ENCODE measurements around the gene BICDL2. TPM values are rescaled to one million over a fixed set of nuclear protein-coding genes. Genes with fewer than 3 reads are reported as not detected.
"Not testable (repeated sequence)": the region's sequence is repeated elsewhere in the genome, so short reads cannot be mapped to it uniquely, and the experiment has no call there.

The BICDL2 gene, protein sequence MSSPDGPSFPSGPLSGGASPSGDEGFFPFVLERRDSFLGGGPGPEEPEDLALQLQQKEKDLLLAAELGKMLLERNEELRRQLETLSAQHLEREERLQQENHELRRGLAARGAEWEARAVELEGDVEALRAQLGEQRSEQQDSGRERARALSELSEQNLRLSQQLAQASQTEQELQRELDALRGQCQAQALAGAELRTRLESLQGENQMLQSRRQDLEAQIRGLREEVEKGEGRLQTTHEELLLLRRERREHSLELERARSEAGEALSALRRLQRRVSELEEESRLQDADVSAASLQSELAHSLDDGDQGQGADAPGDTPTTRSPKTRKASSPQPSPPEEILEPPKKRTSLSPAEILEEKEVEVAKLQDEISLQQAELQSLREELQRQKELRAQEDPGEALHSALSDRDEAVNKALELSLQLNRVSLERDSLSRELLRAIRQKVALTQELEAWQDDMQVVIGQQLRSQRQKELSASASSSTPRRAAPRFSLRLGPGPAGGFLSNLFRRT
- polyA plus RNA-seq (ENCODE audit: insufficient read length in 4 of 4): 1 to 10 TPM; 1.5 to 6.9 (median 2.5) TPM

DNA sequence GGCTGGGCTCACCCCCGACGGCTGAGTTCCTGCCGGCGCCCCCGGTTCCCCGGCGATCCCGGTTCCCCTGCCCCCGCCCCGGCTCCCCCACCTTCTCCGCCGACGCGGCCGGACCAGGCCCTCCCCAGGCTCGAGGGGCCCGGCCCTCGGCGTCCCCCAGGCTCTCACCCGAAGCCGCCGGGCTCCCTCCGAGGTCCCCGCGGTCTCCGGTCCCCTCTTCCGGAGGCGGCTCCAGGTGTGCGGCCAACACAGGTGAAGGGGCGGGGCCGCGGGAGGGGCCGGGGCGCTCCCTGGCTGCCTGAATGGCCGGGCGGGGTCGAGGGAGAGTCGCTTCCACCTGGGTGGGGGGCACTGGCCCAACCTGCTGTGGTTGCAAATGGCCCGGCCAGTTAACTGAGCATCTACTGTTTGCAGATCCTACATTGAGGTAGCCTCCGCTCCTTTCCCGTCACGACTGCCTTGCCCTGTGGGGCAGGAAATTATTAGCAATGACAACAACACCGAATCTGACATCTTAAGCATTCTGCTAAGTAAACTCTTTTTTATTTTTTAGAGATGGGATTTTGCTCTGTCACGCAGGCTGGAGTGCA is at the start of gene BICDL2:
Gene BICDL2 (minus strand): TSS at position 219 of the 590 bp plus-strand sequence. CDS start 1,448 bp downstream, outside the sequence.
- DNase-seq (ENCODE audit: low read depth in 4 of 4, low spot score in 2 of 4): no peak

DNA sequence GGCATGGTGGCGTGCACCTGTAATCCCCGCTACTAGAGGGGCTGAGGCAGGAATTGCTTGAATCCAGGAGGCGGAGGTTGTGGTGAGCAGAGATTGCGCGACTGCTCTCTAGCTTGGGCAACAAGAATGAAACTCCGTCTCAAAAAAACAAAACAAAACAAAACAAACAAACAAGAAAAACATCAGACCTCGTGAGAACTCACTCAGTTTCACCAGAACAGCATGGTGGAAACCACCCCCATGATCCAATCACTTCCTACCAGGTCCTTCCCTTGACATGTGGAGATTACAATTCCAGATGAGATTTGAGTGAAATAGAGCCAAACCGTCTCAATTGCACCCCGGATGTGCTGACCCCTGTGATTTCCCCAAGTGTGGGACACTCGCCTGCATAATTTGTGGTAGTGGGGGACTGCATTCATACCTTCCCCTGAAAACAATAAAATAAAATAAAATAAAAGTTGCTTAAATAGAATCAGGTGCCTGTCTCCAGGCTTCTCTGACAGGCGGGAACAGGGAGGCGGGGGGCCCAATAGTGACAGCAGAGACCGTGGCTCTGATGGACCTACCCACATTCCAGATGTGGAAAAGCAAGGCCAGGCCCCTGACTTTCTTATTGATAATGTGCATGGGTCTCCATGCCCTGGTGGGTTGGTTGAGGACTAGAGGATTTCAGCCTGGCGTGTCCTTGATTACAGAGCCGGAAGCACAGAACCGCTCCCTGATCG is 49.3 kb upstream of the BICDL2 start:
- DNase-seq (ENCODE audit: low read depth in 4 of 4, low spot score in 2 of 4): no peak

- DNase-seq (ENCODE audit: low read depth in 4 of 4, low spot score in 2 of 4): no peak
These were observed 48.4 kb upstream of the BICDL2 start for GRCh38 chr16:3084969-3085670.

GRCh38 chr16:3084491-3084890 is 47.7 kb upstream of the BICDL2 start:
- no peak for DNase-seq (ENCODE audit: low read depth in 4 of 4, low spot score in 2 of 4)

DNA sequence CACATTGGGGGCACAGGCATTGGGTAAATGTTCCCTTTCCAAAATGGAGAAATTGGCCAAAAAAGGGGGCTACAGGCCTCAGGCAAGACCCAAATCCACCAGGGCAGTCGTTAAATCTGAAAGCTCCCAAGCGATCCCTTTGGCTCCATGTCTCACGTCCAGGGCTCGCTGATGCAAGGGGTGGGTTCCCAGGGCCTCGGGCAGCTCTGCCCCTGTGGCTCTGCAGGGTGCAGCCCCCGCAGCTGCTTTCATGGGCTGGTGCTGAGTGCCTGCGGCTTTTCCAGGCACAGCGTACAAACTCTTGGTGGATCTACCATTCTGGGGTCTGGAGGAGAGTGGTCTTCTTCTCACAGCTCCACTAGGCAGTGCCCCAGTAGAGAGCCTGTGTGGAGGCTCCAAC is 46.7 kb upstream of the BICDL2 start:
- not testable (repeated sequence) for DNase-seq (ENCODE audit: low read depth in 4 of 4, low spot score in 2 of 4)

DNA sequence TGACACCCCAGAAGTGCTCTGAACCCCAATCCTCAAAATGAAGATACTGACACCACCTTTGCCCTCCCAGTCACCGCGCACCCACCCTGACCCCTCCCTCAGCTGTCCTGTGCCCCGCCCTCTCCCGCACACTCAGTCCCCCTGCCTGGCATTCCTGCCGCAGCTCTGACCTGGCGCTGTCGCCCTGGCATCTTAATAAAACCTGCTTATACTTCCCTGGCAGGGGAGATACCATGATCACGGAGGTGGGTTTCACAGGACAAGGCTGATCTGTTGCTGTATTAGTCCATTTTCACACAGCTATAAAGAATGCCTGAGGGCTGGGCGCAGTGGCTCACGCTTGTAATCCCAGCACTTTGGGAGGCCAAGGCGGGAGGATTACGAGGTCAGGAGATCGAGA is 45.2 kb upstream of the BICDL2 start:
- DNase-seq (ENCODE audit: low read depth in 4 of 4, low spot score in 2 of 4): not testable (repeated sequence)

DNA sequence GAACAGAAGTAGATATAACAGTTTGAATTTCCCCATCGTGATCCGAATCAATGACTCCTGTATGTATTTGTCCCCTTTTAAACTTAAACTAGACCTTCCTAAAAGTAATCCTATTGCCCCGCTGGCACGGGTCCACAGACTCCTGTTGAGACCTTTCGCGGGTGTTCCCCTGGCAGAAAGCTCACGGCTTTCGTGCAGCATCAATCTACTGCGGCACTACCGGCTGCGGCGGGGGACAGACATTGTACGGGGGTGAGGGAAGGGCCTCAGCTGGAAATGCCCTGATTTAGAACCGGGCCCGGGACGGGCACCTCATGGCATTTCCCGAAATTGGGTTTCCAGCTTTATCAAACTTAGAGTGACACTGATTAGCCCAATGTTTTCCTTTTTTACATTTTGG is 43.3 kb upstream of the BICDL2 start:
- no peak for DNase-seq (ENCODE audit: low read depth in 4 of 4, low spot score in 2 of 4)

DNA sequence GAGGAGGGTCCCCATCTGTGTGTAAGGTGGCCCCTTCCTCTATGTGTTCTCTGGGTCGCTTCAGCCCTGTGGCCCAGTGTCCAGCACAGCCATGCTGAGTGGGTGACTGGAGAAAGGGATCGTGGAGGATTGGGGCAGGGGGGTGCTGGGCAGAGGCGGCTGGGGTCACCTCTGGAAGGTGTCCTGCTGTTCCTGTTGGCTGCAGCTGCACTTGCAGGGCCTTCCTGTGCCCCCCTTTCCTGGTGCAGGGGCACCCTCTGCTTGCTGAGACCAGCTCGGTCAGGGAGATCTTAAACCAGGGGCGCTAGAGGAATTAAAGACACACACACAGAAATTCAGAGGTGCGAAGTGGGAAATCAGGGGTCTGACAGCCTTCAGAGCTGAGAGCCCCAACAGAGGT is 39.8 kb upstream of the BICDL2 start:
- DNase-seq (ENCODE audit: low read depth in 4 of 4, low spot score in 2 of 4): no peak

DNA sequence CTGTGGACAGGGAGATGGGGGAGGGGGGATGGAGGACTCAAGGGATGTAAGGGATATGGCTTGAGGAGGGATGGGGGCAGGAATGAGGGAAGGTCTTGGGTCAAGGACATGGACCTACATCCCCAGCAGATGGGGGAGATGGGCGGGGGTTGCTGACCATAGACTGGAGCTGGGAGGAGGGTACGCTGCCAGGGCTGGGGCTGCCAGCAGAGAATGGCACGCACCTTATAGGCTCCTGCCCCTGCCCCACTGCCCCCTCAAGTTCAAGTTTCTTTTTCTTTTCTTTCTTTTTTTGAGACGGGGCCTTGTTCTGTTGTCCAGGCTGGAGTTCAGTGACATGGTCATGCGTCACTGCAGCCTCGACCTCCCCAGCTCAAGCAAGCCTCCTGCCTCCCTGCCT is 39.2 kb upstream of the BICDL2 start:
- DNase-seq (ENCODE audit: low read depth in 4 of 4, low spot score in 2 of 4): not testable (repeated sequence)

- no peak for DNase-seq (ENCODE audit: low read depth in 4 of 4, low spot score in 2 of 4)
These were observed 38.8 kb upstream of the BICDL2 start for GRCh38 chr16:3075523-3075915.

DNA sequence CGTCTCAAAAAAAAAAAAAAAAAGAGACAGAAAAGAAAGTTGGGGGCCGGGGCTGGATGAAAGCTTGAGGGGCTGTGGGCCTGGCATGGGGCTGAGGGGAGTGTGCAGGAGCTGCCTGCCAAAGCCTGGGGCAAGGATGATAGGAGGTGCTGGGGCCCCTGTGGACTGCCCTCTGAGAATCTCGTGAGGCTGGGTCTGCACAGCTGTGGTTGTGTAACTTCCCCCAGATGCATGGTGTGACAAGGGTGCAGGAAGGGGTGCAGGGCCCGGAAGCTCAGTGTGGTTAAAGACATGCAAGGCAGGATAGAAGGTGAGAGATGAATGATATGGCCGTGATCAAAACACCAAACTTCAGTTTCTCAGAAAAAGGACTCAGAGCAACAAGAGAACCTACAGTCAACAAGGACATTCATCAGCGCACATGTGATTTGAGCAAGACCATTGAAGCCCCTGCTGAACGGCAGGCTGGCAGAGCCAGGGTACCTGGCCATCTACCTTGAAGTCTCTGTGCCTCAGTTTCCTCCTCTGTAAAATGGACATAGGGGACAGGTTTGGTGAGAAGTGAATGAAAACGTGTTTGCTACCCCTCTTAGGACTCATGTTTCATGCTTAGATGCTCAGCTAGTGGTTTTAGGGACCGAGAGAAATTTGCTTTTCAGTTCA is 38.2 kb upstream of the BICDL2 start:
- DNase-seq (ENCODE audit: low read depth in 4 of 4, low spot score in 2 of 4): no peak

- DNase-seq (ENCODE audit: low read depth in 4 of 4, low spot score in 2 of 4): no peak
These were observed 36.7 kb upstream of the BICDL2 start for GRCh38 chr16:3073448-3073847.

- DNase-seq (ENCODE audit: low read depth in 4 of 4, low spot score in 2 of 4): not testable (repeated sequence)
These were observed 36.0 kb upstream of the BICDL2 start for GRCh38 chr16:3072576-3073263.

DNA sequence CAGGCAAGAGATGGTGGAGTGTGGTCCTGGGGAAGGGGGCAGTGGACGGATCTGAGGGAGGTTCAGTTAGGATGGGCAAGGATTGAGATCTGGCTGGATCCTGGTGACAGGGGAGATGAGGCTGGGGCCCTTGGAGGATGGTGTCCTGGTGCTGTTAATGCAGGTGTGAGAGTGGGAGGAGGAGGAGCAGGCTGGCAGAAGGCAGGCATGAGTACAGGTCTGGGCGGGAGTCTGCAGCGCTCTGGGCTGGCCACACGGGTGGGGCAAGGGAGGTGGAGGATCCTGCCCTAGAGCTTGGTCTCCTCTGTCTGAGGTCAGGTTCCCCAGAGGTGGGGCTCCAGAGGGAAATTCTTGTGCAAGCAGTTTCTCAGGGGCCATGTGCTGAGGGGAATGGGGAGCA is 35.4 kb upstream of the BICDL2 start:
- not testable (repeated sequence) for DNase-seq (ENCODE audit: low read depth in 4 of 4, low spot score in 2 of 4)

GRCh38 chr16:3071655-3072054 is 34.9 kb upstream of the BICDL2 start:
- no peak for DNase-seq (ENCODE audit: low read depth in 4 of 4, low spot score in 2 of 4)

- no peak for DNase-seq (ENCODE audit: low read depth in 4 of 4, low spot score in 2 of 4)
These were observed 33.9 kb upstream of the BICDL2 start for GRCh38 chr16:3070608-3071111.

GRCh38 chr16:3069146-3069545 is 32.4 kb upstream of the BICDL2 start:
- not testable (repeated sequence) for DNase-seq (ENCODE audit: low read depth in 4 of 4, low spot score in 2 of 4)

DNA sequence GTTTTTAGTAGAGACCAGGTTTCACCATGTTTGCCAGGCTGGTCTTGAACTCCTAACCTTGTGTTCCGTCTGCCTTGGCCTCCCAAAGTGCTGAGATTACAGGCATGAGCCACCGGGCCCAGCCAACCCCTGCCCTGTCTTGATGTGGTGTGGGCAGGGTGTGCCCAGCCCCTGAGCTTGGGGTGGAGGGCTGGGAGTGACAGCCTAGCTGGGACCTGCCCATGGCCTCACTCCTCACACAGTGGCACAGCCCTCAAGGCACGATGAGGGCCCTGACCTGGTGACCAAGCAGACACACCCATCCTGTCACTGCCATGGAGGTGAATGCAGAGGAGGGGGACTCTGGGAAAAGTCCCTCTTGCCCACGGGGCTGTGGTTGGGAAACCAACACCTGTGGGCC is 31.7 kb upstream of the BICDL2 start:
- DNase-seq (ENCODE audit: low read depth in 4 of 4, low spot score in 2 of 4): no peak

GRCh38 chr16:3066440-3066748 is 29.6 kb upstream of the BICDL2 start:
- no peak for DNase-seq (ENCODE audit: low read depth in 4 of 4, low spot score in 2 of 4)

Data from left renal cortex interstitium (tissue), 4 donors.